Limb (tissue), 2 donors: ENCODE data around the gene KRT78.

Experiments used
- DNase-seq, 2 donors: peaks; one replicate each; pipeline ENCODE4 v3.0.0-alpha.2; 2016; ENCODE audit errors: extremely low spot score in 2 of 2

Gene KRT78

DNA sequence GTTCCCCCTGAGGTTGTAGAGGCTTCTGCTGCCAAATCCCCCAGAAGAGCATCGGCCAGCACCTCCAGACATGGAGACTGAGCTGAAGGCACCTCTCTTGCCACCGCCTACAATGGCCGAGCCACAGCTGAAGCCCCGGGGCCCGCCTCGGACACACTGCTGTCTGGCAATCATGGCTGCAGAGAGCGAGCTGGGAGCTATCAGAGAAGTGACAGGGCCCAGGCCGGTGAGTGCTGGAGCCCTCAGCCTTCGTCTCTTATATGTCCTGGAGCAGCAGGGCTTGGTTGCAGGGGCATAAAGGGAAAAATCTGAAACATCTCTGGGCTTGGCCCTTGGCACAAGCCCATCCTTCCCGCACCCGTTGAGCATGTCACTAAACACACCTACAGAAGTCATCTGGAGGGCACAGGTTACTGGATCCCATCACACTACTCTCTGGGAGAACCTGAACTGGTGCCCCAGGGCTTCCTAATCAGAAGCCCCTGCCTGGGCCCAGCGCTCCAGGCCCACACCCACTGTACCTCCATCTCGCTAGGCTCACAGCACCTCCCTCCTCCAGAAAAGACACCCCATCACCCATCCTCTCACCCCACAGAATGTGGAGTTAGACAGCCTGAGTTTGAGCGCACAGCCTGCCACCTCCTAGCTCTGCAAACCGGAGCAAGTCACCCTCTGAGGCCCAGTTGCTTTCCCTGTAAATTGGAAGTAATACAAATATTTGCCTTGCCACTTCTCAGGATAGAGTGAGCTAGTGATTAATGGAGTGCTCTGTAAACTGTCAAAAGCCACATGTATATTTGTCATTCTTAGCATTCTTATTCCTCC, 34.7 kb downstream of the KRT78 start, which contains the start of gene KRT4:
TSS of gene KRT4 (minus strand) at position 232 of the 825 bp plus-strand sequence. CDS start at position 174, 58 bp downstream.
- peak in 1 of 2 donors; percentile 11 for DNase-seq

DNA sequence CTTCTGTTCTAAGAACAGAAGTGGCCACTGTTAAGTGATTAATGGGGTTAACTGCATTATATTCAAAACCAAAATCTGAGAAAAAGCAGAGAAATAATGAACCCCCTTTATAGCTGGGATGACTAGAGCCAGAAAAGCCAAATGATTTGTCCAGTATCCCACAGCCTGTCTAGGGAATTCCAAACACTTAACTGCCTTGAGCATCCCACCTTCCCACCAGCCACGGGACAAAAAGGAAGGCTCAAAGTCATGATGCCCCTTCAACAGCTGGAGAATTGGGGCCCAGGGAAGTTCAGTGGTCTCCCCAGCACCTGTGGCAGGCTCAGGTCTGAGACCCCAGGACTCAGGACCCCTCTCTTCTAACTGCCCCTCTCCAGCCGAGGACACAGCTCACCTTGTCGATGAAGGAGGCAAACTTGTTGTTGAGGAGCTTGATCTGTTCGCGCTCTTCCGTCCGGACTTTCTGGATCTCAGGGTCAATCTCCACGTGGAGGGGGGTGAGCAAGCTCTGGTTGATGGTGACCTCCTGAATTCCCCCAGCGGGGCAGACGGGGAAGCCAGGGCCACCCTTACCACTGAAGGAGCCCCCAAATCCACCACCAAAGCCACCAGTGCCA, 35.5 kb downstream of the KRT78 start:
- no peak for DNase-seq

DNA sequence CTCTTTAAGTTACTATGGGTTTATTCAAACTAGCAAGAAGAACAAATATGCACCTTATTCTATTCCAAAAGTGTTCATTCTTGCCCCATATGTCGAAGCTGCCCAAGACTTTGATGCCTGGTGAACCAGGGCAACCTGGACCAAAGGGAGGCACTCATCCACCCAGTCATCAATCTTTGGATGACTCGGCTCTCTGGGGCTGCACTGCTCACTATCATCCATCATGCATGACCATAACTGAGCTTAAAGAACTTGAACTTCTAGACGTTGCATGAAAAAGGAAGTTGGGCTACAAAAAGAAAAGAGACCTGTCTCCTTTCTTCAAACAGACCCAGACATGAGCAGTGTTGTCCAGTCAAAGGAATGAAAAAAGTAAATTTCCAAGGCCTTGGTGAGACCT, 36.0 kb downstream of the KRT78 start:
- DNase-seq, result no peak

DNA sequence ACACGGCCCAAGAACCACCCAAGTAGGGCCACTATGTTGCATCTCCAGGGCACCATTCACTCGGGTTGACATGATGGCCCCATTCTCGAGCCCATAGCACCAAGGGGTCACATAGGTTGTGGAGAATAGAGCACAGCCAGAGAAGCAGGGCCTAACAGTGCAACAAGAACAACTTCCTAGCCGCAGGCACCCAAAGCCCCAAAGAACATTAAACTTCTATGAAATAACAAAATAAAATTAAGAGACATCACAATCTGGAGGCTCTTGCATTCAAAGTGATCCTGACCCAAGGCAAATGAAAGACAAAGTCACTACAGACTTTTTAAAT, 36.8 kb downstream of the KRT78 start:
- DNase-seq, result no peak

DNA sequence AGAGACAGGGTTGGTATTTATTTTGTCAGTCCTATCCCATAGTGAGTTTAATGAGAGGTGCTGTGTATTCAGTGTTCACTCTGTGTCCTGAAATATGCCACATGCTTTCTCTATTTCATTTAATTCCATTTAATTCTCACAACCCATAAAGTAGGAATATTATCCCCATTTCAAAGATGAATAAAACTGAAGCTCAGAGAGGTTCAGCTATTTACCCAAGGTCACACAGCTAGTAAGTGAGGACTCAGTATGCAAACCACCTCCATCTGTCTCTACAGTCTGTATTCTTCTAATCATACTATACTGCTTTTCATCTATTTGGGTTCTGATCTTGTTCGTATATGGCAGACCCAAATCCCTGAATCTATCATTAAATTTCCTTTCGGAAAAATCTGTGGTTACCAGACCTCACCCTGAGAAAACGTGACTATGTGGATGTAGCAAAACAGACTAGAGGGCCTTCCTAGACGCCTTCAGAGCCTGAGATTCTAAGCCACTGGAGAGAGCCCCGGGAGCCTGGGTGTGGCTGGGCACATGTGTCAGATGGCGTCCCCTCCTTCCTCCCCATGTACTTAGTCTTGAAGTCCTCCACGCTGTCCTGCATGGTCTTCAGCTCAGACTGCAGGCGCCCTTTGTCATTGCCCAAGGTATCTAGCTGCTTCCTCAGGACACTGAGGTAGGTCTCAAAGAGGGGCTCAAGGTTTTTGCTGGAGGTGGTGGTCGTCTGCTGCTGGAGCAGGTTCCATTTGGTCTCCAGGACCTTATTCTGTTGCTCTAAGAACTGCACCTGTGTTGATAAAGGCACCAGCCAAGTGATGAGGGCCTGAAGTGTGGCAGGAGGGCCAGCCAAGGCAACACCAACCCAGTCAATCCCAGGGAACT, 37.4 kb downstream of the KRT78 start:
- DNase-seq, result no peak

DNA sequence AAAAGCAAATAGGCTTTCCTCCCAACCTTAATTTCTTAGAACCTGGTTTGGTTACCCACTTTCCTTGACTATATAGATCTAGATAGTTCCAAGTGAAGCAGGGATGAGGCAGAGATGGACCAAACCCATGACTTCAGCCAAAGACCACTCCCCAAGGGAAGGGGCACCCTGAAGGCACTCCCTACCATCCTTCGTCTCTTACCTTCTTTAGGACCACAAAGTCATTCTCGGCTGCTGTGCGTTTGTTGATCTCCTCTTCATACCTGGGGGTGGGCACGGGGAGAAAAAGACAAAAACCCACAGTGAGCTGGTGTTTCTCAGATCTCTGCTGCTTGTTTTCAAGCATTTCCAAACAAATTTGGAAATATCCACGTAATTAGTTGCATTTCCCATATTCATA, 38.2 kb downstream of the KRT78 start:
- DNase-seq, result no peak

DNA sequence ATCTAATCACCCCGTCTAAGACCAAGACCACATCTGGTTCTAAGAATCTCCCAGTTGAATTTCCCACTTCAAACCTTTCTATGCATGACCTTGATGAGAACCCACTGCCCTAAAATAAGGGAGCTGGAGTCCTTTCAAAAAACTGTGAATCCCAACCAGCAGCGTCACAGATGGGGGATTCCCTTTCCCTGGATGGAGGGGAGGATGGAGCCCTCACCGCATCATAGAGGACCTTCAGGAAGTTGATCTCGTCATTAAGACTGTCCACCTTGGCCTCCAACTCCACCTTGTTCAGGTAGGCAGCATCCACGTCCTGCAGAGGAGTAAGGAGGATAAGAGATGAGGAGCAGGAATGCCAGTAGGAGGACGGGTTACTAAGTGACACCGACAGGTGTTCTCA, 39.6 kb downstream of the KRT78 start:
- DNase-seq, result no peak

DNA sequence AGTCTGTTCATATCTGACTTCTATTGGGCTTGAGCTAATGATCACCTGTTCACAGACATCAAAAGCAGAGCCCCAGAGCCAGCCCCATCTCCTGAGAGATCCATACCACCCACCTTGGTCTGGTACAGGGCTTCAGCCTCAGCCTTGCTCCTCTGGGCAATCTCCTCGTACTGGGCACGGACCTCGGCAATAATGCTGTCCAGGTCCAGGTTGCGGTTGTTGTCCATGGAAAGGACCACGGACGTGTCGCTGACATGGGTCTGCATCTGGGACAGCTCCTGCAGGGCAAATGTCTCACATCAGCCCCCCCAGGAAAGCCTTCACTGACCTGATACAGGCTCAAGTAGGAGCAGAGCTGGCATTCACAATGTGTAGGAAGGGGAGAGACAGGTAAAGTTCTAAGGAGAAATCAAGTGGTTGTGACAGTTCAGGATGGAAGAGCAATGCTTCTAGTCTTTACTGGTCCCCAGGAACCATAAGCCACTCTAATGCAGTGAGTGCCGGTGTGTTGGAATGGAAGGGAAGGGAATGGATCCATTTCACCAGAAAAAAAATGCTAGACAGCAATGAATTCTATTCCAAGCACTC, 40.1 kb downstream of the KRT78 start:
- no peak for DNase-seq

DNA sequence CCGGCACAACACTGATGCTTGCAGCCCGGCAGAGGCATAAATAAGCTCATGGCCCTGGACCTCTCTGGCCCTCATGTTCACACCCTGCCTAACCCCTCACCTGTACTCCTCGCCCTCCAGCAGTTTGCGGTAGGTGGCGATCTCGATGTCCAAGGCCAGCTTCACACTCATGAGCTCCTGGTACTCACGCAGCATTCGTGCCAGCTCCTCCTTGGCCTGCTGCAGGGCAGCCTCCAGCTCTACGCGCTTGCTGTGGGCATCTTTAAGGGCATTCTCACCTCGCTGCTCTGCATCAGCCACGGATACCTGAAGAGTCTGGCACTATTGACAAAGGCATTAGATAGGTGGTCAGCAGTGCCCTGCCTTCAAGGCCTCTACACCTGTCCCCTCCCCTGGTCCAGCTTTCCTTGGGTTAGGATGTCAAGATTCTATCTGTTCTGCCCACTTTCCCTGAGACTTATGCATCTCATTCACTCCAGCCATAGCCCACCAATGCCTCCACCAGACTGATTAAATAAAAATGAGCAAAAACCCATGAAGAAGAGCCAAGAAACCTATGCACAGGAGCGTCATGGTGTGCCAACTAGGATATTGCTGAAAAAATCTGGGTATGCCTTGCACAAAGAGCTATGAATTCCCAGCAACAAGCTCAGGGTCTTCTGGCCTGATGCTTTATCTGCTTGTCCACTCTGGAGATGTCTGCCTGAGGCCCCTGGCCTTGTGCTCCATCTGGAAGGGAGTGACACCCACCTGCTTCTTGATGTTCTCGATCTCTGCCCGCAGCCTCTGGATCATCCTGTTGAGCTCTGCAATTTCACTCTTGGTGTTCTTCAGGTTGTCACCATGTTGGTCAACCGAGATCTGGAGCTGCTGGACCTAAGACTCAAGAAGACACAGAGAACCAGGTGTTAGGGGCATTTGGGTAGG, 41.0 kb downstream of the KRT78 start:
- DNase-seq, result no peak

DNA sequence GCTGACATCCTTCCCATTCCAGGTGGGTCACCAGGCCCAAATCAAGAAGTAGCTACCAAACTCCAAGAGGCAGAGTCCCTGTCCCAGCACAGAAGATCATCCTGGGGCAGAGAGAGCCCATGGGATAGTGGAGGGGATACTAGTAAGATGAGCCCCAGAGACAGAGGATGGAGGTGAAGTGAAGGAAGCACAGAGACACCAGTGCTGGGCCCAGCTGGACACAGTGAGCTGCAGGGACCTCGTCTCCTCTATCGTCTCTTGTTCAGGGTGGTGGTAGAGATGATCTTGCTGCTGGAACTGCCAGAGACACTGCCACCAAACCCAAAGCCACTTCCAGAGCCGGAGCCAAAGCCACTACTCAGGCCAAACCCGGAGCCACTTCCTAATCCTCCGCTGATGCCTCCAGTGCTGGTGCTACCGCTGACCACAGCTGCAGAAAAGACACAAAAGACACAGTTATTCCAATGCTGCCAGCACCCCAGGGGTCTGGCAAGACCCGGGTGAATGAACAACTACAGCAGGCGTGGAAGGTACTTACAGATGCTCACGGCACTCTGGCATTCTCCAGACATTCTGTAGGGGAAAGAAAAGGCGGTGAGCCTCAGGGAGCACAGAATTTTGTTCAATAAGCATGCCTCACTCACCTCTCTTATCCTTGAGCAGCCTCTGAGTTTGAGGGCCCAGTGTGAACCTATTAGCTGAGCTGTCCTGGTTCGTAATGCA, 41.8 kb downstream of the KRT78 start:
- DNase-seq, result no peak

DNA sequence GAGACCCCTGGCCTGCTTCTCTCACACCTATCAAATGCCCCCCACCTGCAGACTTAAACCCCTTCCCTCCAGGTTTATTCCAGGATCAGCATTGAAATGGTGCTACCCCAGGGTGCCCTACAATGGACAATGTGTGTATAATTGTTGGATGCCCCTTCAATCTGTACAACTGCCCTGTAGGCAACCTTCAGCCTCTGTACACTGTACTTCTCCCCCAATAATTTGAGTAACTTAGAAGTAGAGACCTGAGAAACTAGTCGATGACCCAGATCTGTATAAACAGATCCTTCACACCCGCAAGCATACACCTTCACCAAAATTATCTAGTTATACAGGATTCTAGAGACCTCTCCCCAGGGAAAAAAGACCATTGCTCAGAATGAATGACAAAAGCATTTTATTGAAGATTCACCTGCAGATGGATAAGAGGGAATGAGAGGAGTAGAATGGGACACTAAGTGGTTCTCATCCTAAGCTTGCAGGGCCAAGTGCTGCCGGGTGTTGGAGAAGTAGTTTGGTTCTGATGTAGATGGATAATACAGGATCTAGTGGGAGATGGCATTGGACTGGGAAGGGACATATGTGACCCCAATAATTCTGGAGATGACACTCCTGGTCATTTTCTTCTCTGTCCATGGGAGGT, 42.5 kb downstream of the KRT78 start:
- DNase-seq, result no peak

DNA sequence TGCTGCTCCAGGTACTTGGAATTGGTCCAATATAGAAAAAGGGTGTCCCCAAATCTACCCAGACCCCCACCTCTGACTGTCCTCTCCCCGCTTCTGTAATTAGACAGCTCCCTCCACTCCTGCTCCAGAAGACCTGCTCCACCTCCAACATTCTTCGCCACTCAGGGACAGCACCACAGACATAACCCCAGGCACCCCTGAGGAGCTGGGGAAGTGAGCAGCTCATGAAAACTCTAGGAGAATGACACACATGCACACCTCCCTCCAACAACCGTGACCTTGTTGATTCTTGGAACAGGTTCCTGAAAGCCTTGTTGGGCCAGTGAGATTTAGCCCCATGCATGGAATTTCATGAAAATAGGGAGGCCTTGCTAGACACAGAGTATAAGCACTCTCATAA, 43.1 kb downstream of the KRT78 start:
- no peak for DNase-seq

DNA sequence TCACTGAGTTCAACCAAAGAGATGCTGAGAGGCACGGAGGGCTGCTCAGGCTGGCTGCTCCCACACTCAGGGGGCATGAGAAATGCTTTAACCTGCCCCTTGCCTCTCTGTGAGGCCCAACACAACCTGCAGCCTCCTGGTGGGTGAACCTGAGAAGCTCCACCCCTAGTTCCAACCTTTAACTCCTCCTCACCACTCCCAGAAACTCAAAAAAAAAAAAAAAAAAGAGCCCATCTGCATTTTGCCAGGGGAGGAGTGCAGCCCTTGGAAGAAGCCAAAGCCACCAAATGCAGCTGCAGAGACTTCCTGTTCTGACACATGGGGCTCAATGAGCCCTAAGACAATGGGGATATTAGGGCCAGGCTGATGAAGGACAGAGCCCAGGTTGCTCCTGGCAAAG, 43.8 kb downstream of the KRT78 start:
- no peak for DNase-seq

DNA sequence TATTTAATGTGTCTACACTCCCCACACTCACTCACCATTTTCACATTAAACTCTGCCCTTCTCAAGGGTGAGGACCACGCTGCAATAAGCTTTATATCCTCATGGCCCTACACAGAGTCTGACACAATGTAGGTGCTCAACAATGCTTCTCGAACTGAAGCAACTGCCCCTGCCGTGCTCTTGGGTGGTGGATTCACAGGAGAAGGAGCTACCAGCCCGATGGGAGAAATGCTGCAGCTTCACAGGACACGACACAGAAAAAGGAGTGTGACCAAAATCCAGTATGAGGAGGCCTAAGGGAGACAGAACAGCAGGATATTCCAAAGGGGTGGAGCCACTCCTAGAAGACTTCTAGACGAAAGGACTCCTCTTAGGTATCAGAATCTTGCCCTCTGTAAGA, 46.4 kb downstream of the KRT78 start:
- no peak for DNase-seq

DNA sequence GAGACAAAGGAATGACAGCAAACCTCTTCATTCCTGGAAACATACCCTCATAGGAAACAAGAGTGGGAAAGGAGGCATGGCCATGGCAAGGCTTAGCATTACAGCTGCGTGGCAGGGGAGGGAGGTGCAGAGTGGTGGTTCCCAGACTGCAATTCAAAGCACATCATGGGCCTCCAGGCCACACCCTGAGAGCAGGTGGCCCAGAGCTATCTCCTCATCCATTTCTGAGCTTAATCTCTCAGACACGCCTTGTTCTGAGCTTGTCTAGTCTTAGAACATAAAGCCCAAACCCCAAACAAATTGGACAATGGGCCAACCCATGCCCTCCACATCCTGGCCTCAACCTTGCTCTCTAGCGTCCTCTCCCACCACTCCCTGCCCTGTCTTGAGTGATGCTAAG, 47.0 kb downstream of the KRT78 start:
- no peak for DNase-seq

DNA sequence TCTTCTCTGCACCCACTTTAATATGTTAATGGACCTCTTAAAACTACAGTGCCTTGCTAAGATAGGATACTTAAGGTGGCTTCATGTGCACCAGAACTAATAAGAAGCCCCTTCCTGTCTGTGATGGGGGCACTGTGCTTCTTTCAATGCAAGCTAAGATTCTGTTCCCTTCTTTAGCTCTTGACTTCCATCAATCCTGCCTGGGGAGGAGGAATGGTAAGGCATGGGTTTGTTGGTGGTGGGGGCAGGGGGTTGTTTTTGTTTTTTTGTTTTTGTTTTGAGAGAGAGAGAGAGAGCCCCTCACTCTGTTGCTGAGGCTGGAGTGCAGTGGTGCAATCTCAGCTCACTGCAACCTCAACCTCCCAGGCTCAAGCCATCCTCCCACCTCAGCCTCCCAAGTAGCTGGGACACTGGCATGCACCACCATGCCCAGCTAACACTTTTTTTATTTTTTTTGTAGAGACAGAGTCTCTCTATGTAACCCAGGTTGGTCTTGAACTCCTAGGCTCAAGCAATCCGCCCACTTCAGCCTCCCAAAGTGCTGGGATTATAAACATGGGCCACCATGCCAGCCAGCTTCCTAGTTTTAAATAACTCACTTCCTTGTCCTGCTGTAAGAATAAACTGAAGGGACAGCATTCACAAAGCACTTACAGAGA, 48.4 kb downstream of the KRT78 start:
- no peak for DNase-seq

DNA sequence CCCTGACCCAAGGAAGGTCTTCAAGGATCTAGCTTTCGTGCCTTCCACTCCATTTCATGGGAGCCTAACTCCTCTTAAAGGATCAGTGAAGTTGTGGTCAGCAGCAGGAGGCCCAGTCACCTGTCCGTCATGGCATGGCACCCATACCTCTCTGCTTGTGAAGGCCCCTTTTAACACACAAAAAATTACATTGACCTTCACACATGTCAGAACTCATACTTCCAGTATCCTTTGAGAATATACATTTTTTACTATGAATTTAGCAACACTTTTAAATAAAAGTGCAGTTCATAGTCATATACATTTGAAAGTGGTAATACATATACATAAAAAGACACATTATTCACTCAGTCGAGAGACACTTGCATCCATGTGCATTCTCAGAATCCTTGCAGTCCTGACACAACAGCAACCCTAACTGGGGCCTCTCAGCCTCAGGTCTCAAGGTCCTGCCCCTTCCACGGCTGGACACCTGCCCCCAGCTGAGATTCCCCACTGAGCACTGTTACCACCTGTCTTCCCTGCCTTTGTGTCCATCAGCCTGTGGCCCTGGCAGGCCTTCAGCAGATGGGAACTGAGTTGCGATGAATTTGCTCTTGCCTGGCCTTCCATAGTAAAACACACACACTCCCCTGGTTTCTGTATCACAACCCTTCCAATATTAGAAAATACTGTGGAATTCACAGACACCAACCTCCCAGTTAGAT, 49.1 kb downstream of the KRT78 start:
- no peak for DNase-seq

DNA sequence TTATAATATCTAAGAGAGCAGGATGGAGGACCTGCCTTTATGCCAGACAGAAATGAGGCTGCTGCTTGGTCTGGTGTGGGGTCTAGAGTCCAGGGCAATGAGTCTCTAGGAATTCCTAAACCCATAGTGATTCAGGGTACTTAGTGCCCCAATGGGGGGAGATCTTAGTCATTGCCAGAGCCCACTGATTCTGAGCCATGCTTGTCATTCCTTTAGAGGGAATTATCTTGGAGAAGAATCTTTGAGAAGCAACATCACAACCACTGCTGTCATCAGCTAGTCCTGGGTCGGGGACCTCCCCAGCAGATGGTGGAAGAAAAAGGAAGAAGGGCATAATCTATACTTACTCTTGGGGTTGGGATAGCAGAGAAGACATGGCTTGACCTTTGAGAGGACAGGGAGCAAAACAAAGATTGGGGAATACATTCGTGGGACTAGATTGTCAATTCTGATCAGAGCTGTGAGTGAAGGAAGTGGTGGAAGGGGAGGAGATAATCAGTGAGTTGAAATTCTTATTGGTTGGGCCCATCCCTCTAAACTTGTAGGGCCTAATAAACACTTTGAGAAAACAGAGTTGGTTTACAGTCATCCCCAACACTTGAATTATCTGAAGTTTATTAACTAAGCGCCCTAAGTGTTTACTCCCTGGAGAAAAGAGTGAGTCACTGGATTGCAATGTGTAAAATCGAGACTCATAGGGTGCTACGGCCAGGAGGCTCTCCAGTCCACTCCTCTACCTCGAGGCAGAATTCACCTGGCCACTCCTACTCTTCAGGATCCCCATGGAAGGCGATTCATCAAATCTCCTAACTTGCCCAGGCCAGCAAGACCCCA, 49.9 kb downstream of the KRT78 start:
- no peak for DNase-seq
